HEK293 (cell line): ENCODE results near the gene SPTSSB.
A peak's percentile ranks its signal among the peaks of the same experiment; 100 is the strongest.

Source experiments
- CTCF ChIA-PET: fragments of 350-600 bp; formaldehyde crosslinking; extraction: SDS; loops from one replicate; lab custom pipeline; 2021; ENCODE audit warnings: antibody characterized with exemption; lab: Yijun Ruan, JAX
- POLR2A ChIA-PET: fragments of 300-600 bp; formaldehyde crosslinking; extraction: SDS; loops from one replicate; lab custom pipeline; 2020; ENCODE audit warnings: antibody characterized with exemption, inconsistent platforms; lab: Yijun Ruan, JAX
- H3K27ac ChIP-seq: fragments of 200-500 bp; sonication (Bioruptor generic); 2 replicates; pipeline ENCODE4 v1.5.1; 2014; ENCODE audit warnings: low read depth, low read length, control low read depth, inconsistent platforms; ENCODE audit errors: extremely low read depth
- H3K36me3 ChIP-seq, 2 experiments: fragments of 200-500 bp in 1 of 2; sonication (Bioruptor generic) in 1 of 2; 1 replicate in 1 of 2; 2 replicates in 1 of 2; pipeline ENCODE4 v1.5.1; 2014 to 2017; ENCODE audit warnings: inconsistent platforms in 2 of 2, low read length in 2 of 2; ENCODE audit not compliant: control insufficient read depth in 2 of 2, insufficient read depth in 1 of 2
- H3K4me1 ChIP-seq: fragments of 200-500 bp; sonication (Bioruptor generic); 2 replicates; pipeline ENCODE4 v1.5.1; 2014; ENCODE audit warnings: mild to moderate bottlenecking, low read length, inconsistent platforms; ENCODE audit not compliant: control insufficient read depth, insufficient read depth
- H3K4me3 ChIP-seq: 2 replicates; pipeline ENCODE4 v1.5.1; 2011; ENCODE audit warnings: low read depth, mild to moderate bottlenecking, control low read depth, low read length, moderate library complexity
- H3K9me3 ChIP-seq: fragments of 200-500 bp; sonication (Bioruptor generic); 2 replicates; pipeline ENCODE4 v1.5.1; 2014; ENCODE audit warnings: low read depth, low read length, inconsistent platforms; ENCODE audit not compliant: control insufficient read depth, insufficient read depth
- KLF9 ChIP-seq: fragments of 450-650 bp; formaldehyde crosslinking; IDR thresholded peaks from 2 replicates; pipeline ENCODE4 v1.5.1; 2016; ENCODE audit warnings: missing biosample characterization, missing genetic modification characterization, low read depth
- MZF1 ChIP-seq: fragments of 450-650 bp; formaldehyde crosslinking; IDR thresholded peaks from 2 replicates; pipeline ENCODE4 v1.5.1; 2017; ENCODE audit warnings: missing biosample characterization, missing genetic modification characterization, borderline replicate concordance
- SP2 ChIP-seq: fragments of 450-650 bp; formaldehyde crosslinking; IDR thresholded peaks from 2 replicates; pipeline ENCODE4 v1.5.1; 2016; ENCODE audit warnings: missing biosample characterization, missing genetic modification characterization
- TCF7L2 ChIP-seq: IDR thresholded peaks from 2 replicates; pipeline ENCODE4 v1.6.1; 2011; ENCODE audit warnings: low read depth, mild to moderate bottlenecking, inconsistent platforms, low read length, moderate library complexity, borderline replicate concordance
- ZBTB17 ChIP-seq: fragments of 450-650 bp; formaldehyde crosslinking; IDR thresholded peaks from 2 replicates; pipeline ENCODE4 v1.5.1; 2016; ENCODE audit warnings: missing biosample characterization, missing genetic modification characterization
- ZBTB8A ChIP-seq: fragments of 450-650 bp; formaldehyde crosslinking; IDR thresholded peaks from 2 replicates; pipeline ENCODE4 v1.5.1; 2016; ENCODE audit warnings: missing biosample characterization, missing genetic modification characterization
- ZNF202 ChIP-seq: fragments of 450-650 bp; formaldehyde crosslinking; IDR thresholded peaks from 2 replicates; pipeline ENCODE4 v1.5.1; 2016; ENCODE audit warnings: missing biosample characterization, missing genetic modification characterization, borderline replicate concordance
- ZNF23 ChIP-seq: fragments of 450-650 bp; formaldehyde crosslinking; IDR thresholded peaks from 2 replicates; pipeline ENCODE4 v1.5.1; 2016; ENCODE audit warnings: missing biosample characterization, missing genetic modification characterization, borderline replicate concordance
- ZNF335 ChIP-seq: fragments of 450-650 bp; formaldehyde crosslinking; conservative IDR thresholded peaks from 2 replicates; pipeline ENCODE4 v1.5.1; 2016; ENCODE audit warnings: missing biosample characterization, missing genetic modification characterization
- ZNF341 ChIP-seq: fragments of 450-650 bp; formaldehyde crosslinking; IDR thresholded peaks from 2 replicates; pipeline ENCODE4; 2016; ENCODE audit warnings: low read depth, missing biosample characterization, missing genetic modification characterization
- ZNF560 ChIP-seq: fragments of 450-650 bp; formaldehyde crosslinking; IDR thresholded peaks from 2 replicates; pipeline ENCODE4 v1.5.1; 2017; ENCODE audit warnings: missing biosample characterization, missing genetic modification characterization, borderline replicate concordance
- ZNF624 ChIP-seq: fragments of 450-650 bp; formaldehyde crosslinking; IDR thresholded peaks from 2 replicates; pipeline ENCODE4 v1.5.1; 2017; ENCODE audit warnings: missing biosample characterization, missing genetic modification characterization
- ZNF76 ChIP-seq: fragments of 450-650 bp; formaldehyde crosslinking; IDR thresholded peaks from 2 replicates; pipeline ENCODE4; 2016; ENCODE audit warnings: low read depth, missing biosample characterization, missing genetic modification characterization, borderline replicate concordance
- ZNF830 ChIP-seq: fragments of 450-650 bp; IDR thresholded peaks from 2 replicates; pipeline ENCODE4 v1.5.0; 2018; ENCODE audit warnings: missing biosample characterization, missing genetic modification characterization, low read depth, mild to moderate bottlenecking, moderate library complexity
- TF ChIP-seq, protein P1 (sequence below): fragments of 450-650 bp; formaldehyde crosslinking; conservative IDR thresholded peaks from 2 replicates; pipeline ENCODE4 v1.5.1; 2016; ENCODE audit warnings: low read depth, missing biosample characterization, missing genetic modification characterization
- TF ChIP-seq, protein P2 (sequence below): fragments of 450-650 bp; formaldehyde crosslinking; IDR thresholded peaks from 2 replicates; pipeline ENCODE4 v1.5.1; 2016; ENCODE audit warnings: missing biosample characterization, missing genetic modification characterization
- TF ChIP-seq, protein P3 (sequence below): fragments of 450-650 bp; formaldehyde crosslinking; IDR thresholded peaks from 2 replicates; pipeline ENCODE4 v1.5.1; 2017; ENCODE audit warnings: missing biosample characterization, missing genetic modification characterization
- TF ChIP-seq, protein P4 (sequence below): fragments of 450-650 bp; formaldehyde crosslinking; IDR thresholded peaks from 2 replicates; pipeline ENCODE4 v1.5.1; 2016; ENCODE audit warnings: missing biosample characterization, missing genetic modification characterization
- TF ChIP-seq, protein P5 (sequence below): fragments of 450-650 bp; formaldehyde crosslinking; IDR thresholded peaks from 2 replicates; pipeline ENCODE4 v1.5.1; 2016; ENCODE audit warnings: missing biosample characterization, missing genetic modification characterization
- TF ChIP-seq, protein P6 (sequence below): fragments of 450-650 bp; formaldehyde crosslinking; IDR thresholded peaks from 2 replicates; pipeline ENCODE4 v1.5.1; 2016; ENCODE audit warnings: missing biosample characterization, missing genetic modification characterization

SPTSSB gene

DNA sequence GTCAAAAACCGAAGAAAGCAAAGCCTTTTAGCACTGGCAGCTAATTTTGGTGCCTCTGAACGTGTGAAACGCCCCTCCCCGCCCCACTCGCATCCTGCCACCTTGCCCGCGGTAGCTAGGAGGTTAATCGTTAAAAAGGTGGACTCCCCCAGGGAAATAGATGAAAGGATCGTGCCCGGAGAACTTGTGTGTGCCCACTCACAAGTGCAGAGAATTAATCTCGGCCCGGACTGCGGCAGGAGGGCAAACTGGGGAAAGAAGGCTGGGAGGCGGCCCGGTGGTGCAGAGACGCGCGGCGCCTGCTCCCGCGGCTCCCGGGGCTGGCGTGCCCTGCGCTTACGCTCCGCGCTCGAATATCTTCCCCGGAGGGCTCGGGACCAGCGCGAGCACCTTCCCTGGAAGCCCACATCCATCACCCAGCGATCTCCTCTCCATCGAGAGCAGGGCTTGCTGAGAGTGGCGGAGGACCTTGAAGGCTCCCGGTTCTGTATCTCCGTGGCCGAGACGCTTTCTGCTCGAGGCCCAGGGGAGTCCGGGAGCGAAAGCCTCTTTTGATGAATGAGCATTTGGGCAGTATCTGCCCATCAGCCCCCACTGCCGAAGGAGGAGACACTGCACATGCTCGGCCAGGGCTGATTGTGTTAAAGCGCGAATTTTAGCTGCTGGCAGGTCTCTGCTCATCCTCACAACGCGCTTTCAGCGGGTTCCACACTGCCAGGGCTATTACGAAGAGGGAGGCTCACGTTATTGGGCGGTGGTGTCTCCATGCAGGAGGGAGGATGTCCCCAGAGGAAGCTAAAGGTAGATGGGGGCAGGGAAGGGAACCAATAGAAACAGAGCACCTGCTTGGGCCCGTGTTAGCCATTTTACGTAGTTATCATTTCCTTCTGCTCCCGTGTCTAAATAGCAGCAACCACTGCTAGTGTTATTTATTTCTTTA, 1.3 kb upstream of the SPTSSB start (continued):
- TF ChIP-seq ZNF341 (tag by site-specific recombination) (peak; percentile 57), SP2 (tag by site-specific recombination) (peak; percentile 56), KLF9 (peak; percentile 34; the same call in 1 of the 2 replicates), ZNF76 (peak; percentile 45; the same call in 1 of the 2 replicates), MZF1 (no peak), ZNF560 (no peak), TCF7L2 (no peak), ZBTB8A (tag by site-specific recombination) (peak; percentile 48)
- TF ChIP-seq, protein P1, sequence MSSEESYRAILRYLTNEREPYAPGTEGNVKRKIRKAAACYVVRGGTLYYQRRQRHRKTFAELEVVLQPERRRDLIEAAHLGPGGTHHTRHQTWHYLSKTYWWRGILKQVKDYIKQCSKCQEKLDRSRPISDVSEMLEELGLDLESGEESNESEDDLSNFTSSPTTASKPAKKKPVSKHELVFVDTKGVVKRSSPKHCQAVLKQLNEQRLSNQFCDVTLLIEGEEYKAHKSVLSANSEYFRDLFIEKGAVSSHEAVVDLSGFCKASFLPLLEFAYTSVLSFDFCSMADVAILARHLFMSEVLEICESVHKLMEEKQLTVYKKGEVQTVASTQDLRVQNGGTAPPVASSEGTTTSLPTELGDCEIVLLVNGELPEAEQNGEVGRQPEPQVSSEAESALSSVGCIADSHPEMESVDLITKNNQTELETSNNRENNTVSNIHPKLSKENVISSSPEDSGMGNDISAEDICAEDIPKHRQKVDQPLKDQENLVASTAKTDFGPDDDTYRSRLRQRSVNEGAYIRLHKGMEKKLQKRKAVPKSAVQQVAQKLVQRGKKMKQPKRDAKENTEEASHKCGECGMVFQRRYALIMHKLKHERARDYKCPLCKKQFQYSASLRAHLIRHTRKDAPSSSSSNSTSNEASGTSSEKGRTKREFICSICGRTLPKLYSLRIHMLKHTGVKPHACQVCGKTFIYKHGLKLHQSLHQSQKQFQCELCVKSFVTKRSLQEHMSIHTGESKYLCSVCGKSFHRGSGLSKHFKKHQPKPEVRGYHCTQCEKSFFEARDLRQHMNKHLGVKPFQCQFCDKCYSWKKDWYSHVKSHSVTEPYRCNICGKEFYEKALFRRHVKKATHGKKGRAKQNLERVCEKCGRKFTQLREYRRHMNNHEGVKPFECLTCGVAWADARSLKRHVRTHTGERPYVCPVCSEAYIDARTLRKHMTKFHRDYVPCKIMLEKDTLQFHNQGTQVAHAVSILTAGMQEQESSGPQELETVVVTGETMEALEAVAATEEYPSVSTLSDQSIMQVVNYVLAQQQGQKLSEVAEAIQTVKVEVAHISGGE (tag by site-specific recombination): peak; percentile 66
- TF ChIP-seq, protein P2, sequence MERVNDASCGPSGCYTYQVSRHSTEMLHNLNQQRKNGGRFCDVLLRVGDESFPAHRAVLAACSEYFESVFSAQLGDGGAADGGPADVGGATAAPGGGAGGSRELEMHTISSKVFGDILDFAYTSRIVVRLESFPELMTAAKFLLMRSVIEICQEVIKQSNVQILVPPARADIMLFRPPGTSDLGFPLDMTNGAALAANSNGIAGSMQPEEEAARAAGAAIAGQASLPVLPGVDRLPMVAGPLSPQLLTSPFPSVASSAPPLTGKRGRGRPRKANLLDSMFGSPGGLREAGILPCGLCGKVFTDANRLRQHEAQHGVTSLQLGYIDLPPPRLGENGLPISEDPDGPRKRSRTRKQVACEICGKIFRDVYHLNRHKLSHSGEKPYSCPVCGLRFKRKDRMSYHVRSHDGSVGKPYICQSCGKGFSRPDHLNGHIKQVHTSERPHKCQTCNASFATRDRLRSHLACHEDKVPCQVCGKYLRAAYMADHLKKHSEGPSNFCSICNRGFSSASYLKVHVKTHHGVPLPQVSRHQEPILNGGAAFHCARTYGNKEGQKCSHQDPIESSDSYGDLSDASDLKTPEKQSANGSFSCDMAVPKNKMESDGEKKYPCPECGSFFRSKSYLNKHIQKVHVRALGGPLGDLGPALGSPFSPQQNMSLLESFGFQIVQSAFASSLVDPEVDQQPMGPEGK (tag by site-specific recombination): 0 out of 2 replicates have a peak, but pooled peaks have one; percentile 25

DNA sequence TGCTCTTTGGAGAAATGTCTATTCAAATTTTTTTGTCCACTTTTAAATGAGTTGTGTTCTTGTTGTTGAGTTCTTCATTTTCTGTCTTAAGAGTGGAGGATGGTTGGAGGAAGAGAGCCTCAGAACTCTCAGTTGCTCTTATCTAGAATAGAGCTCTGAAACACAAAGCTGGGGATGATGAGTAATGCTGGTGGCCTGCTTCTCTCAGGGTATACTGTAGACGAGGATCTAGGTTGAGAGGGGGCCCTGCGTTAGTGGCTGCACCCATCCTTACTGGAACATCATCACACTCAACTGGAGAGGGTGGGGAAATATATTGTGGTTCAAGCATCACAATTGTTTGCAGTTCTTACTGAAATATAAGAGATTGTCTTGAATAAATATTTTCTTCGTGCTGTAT, 1.8 kb downstream of the SPTSSB start:
- H3K4me3 ChIP-seq: no peak overlapping the region
- ChIA-PET POLR2A (no interaction called here), CTCF (interaction anchor here (0.6 kb wide), 1 partner anchor 70 kb away, joined by 3 read pairs; no protein-coding TSS in a partner anchor)
- H3K4me1 ChIP-seq: no peaks in the 10 kb centered on the region
- no peaks in the 10 kb centered on the region for H3K36me3 ChIP-seq
- no peaks in the 10 kb centered on the region for H3K9me3 ChIP-seq
- no peak overlapping the region for H3K27ac ChIP-seq
- TF ChIP-seq ZNF23 (tag by site-specific recombination) (no peak), ZNF335 (no peak), ZNF202 (tag by site-specific recombination) (no peak), ZNF830 (tag by site-specific recombination) (no peak), ZNF624 (tag by site-specific recombination) (no peak), MZF1 (no peak), ZBTB17 (tag by site-specific recombination) (no peak)
- TF ChIP-seq, protein P3, sequence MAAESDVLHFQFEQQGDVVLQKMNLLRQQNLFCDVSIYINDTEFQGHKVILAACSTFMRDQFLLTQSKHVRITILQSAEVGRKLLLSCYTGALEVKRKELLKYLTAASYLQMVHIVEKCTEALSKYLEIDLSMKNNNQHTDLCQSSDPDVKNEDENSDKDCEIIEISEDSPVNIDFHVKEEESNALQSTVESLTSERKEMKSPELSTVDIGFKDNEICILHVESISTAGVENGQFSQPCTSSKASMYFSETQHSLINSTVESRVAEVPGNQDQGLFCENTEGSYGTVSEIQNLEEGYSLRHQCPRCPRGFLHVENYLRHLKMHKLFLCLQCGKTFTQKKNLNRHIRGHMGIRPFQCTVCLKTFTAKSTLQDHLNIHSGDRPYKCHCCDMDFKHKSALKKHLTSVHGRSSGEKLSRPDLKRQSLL (tag by site-specific recombination): no peak
- TF ChIP-seq, protein P4, sequence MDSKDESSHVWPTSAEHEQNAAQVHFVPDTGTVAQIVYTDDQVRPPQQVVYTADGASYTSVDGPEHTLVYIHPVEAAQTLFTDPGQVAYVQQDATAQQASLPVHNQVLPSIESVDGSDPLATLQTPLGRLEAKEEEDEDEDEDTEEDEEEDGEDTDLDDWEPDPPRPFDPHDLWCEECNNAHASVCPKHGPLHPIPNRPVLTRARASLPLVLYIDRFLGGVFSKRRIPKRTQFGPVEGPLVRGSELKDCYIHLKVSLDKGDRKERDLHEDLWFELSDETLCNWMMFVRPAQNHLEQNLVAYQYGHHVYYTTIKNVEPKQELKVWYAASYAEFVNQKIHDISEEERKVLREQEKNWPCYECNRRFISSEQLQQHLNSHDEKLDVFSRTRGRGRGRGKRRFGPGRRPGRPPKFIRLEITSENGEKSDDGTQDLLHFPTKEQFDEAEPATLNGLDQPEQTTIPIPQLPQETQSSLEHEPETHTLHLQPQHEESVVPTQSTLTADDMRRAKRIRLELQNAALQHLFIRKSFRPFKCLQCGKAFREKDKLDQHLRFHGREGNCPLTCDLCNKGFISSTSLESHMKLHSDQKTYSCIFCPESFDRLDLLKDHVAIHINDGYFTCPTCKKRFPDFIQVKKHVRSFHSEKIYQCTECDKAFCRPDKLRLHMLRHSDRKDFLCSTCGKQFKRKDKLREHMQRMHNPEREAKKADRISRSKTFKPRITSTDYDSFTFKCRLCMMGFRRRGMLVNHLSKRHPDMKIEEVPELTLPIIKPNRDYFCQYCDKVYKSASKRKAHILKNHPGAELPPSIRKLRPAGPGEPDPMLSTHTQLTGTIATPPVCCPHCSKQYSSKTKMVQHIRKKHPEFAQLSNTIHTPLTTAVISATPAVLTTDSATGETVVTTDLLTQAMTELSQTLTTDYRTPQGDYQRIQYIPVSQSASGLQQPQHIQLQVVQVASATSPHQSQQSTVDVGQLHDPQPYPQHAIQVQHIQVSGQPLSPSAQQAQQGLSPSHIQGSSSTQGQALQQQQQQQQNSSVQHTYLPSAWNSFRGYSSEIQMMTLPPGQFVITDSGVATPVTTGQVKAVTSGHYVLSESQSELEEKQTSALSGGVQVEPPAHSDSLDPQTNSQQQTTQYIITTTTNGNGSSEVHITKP (tag by site-specific recombination): no peak
- TF ChIP-seq, protein P5, sequence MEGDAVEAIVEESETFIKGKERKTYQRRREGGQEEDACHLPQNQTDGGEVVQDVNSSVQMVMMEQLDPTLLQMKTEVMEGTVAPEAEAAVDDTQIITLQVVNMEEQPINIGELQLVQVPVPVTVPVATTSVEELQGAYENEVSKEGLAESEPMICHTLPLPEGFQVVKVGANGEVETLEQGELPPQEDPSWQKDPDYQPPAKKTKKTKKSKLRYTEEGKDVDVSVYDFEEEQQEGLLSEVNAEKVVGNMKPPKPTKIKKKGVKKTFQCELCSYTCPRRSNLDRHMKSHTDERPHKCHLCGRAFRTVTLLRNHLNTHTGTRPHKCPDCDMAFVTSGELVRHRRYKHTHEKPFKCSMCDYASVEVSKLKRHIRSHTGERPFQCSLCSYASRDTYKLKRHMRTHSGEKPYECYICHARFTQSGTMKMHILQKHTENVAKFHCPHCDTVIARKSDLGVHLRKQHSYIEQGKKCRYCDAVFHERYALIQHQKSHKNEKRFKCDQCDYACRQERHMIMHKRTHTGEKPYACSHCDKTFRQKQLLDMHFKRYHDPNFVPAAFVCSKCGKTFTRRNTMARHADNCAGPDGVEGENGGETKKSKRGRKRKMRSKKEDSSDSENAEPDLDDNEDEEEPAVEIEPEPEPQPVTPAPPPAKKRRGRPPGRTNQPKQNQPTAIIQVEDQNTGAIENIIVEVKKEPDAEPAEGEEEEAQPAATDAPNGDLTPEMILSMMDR: no peak
- TF ChIP-seq, protein P6, sequence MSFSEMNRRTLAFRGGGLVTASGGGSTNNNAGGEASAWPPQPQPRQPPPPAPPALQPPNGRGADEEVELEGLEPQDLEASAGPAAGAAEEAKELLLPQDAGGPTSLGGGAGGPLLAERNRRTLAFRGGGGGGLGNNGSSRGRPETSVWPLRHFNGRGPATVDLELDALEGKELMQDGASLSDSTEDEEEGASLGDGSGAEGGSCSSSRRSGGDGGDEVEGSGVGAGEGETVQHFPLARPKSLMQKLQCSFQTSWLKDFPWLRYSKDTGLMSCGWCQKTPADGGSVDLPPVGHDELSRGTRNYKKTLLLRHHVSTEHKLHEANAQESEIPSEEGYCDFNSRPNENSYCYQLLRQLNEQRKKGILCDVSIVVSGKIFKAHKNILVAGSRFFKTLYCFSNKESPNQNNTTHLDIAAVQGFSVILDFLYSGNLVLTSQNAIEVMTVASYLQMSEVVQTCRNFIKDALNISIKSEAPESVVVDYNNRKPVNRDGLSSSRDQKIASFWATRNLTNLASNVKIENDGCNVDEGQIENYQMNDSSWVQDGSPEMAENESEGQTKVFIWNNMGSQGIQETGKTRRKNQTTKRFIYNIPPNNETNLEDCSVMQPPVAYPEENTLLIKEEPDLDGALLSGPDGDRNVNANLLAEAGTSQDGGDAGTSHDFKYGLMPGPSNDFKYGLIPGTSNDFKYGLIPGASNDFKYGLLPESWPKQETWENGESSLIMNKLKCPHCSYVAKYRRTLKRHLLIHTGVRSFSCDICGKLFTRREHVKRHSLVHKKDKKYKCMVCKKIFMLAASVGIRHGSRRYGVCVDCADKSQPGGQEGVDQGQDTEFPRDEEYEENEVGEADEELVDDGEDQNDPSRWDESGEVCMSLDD: no peak
